ENCODE results near the gene CHID1. TPM values are rescaled to one million over a fixed set of nuclear protein-coding genes. Genes with fewer than 3 reads are reported as not detected.

CHID1 gene
- total RNA-seq, 3 donors from 2014 or later, result 58.3 to 79.5 (median 68.3) TPM

DNA sequence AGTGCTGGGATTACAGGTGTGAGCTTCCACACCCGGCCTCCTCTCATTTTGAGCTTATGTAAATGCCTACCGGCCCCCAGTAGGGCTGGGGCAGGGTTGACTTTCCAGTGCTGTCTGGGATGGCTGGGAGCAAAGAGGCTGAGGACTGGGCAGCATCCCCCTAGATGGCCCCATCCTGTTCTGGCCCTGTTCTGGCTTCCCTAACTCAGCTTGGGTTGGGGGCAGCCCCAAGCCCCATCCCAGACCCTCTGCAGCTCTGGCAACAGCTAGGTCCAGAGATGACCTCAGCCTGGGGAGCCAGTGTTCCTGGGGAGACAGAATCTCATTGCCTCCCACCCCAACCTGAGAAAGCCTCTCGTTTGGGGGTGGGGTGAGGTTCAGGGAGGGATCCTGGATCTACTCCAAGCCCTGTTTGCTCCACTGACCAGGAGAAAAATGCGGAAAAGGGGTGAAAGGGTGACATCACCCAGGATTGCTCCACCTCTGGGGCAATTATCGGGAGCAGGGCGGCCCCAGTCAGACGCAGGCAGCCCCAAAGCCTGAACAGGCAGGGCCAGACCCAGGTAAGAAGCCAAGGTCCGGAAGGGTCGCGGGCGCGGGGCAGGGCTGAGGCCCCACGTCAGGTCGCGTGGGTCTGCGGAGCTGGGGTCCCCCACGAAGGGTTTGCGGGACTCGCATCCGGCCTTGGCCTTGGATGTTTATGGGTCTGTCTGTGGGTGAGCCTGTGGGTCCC lies 92.0 kb downstream of the CHID1 start, which contains the start of gene PNPLA2:
Gene PNPLA2, plus strand, starts transcription at position 519 of the 733 bp plus-strand sequence. CDS start 805 bp downstream, outside the sequence.
- TF ChIP-seq POLR2AphosphoS5 (IDR thresholded peaks at IDR 0.05) (peak in 2 of 3 donors; percentile 80 to 82), POLR2A (IDR thresholded peaks at IDR 0.05) (peak; percentile 28)
- TF ChIP-seq, protein P1, sequence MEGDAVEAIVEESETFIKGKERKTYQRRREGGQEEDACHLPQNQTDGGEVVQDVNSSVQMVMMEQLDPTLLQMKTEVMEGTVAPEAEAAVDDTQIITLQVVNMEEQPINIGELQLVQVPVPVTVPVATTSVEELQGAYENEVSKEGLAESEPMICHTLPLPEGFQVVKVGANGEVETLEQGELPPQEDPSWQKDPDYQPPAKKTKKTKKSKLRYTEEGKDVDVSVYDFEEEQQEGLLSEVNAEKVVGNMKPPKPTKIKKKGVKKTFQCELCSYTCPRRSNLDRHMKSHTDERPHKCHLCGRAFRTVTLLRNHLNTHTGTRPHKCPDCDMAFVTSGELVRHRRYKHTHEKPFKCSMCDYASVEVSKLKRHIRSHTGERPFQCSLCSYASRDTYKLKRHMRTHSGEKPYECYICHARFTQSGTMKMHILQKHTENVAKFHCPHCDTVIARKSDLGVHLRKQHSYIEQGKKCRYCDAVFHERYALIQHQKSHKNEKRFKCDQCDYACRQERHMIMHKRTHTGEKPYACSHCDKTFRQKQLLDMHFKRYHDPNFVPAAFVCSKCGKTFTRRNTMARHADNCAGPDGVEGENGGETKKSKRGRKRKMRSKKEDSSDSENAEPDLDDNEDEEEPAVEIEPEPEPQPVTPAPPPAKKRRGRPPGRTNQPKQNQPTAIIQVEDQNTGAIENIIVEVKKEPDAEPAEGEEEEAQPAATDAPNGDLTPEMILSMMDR (IDR thresholded peaks at IDR 0.05), result no peak
- intact Hi-C loops (cut with DNase I; ENCODE audit: low total_unique reads), result no loop called here
- Histone ChIP-seq H3K27me3 (no peaks in the 10 kb centered on the region), H3K27ac (peak within 1 kb of the TSS; percentile 98 to 100), H3K9me3 (no peaks in the 10 kb centered on the region), H3K4me1 (peaks cover 12 to 23% of the 10 kb centered on the region in 2 donors), H3K4me3 (peak within 1 kb of the TSS; percentile 82 to 100 (median 94)), H3K36me3 (no peaks in the 10 kb centered on the region)
- DNase-seq (ENCODE audit: low spot score in 2 of 2), result peak in 1 of 2 donors; percentile 81

Other genes starting within 250 kb of the CHID1 start
- 10 to 100 TPM; 25.3 to 42.6 (median 39.8) TPM for gene DEAF1, start 215.6 kb downstream of the CHID1 start, total RNA-seq
- 10 to 100 TPM; 25.9 to 51.8 (median 29.1) TPM for gene TMEM80, start 215.0 kb downstream of the CHID1 start, total RNA-seq
- 100 to 1,000 TPM in 2 of 3 donors, 1 to 10 TPM in 1; 6.1 to 151 (median 115) TPM for gene EPS8L2, start 204.6 kb downstream of the CHID1 start, total RNA-seq
- 100 to 1,000 TPM; 137 to 239 (median 141) TPM for gene TALDO1, start 163.3 kb downstream of the CHID1 start, total RNA-seq
- 10 to 100 TPM in 2 of 3 donors, 1 to 10 TPM in 1; 9.9 to 17.4 (median 16.4) TPM for gene GATD1, start 133.3 kb downstream of the CHID1 start, total RNA-seq
- gene CEND1, start 120.7 kb downstream of the CHID1 start, total RNA-seq, result not detected
- gene SLC25A22, start 112.5 kb downstream of the CHID1 start, total RNA-seq, result 10 to 100 TPM in 1 of 3 donors, 1 to 10 TPM in 2; 2.7 to 11.5 (median 4.7) TPM
- 10 to 100 TPM; 10.2 to 17.3 (median 16.7) TPM for gene PIDD1, start 105.6 kb downstream of the CHID1 start, total RNA-seq
- gene RPLP2, start 100.8 kb downstream of the CHID1 start, total RNA-seq, result 1,000 to 10,000 TPM in 2 of 3 donors, 100 to 1,000 TPM in 1; 583 to 1,665 (median 1,093) TPM
- 100 to 1,000 TPM; 103 to 266 (median 109) TPM for gene PNPLA2, start 91.9 kb downstream of the CHID1 start, total RNA-seq
- 100 to 1,000 TPM in 1 of 3 donors, 10 to 100 TPM in 2; 14.7 to 152 (median 86.2) TPM for gene CRACR2B, start 82.9 kb downstream of the CHID1 start, total RNA-seq
- gene CD151, start 77.9 kb downstream of the CHID1 start, total RNA-seq, result 100 to 1,000 TPM; 209 to 847 (median 343) TPM
- gene POLR2L, start 68.3 kb downstream of the CHID1 start, total RNA-seq, result 100 to 1,000 TPM in 1 of 3 donors, 10 to 100 TPM in 2; 51.8 to 126 (median 96.7) TPM
- 100 to 1,000 TPM in 2 of 3 donors, 10 to 100 TPM in 1; 72.4 to 217 (median 107) TPM for gene TSPAN4, start 68.0 kb downstream of the CHID1 start, total RNA-seq
- 100 to 1,000 TPM in 1 of 3 donors, 10 to 100 TPM in 2; 44.6 to 112 (median 54.7) TPM for gene AP2A2, start 15.1 kb upstream of the CHID1 start, total RNA-seq
- gene MUC6, start 125.9 kb upstream of the CHID1 start, total RNA-seq, result 1 to 10 TPM in 2 of 3 donors, not detected in 1; 1.3 to 1.9 TPM
- under 1 TPM in 1 of 3 donors, not detected in 2; 0.66 TPM for gene MUC2, start 164.1 kb upstream of the CHID1 start, total RNA-seq
- gene MUC5AC, start 247.1 kb upstream of the CHID1 start, total RNA-seq, result not detected

All from breast epithelium (tissue), 4 donors.